AG09309 (cell line): ENCODE data around the gene WASHC2C.
"Not testable (repeated sequence)": the region's sequence is repeated elsewhere in the genome, so short reads cannot be mapped to it uniquely, and the experiment has no call there.

Experiments used
- DNase-seq: peaks from one replicate; pipeline ENCODE4 v3.0.0-alpha.2; 2010; ENCODE audit warnings: low read depth
- H3K4me3 ChIP-seq: 2 replicates; pipeline ENCODE4 v1.5.1; 2011; ENCODE audit warnings: mild to moderate bottlenecking, low read depth, low read length, moderate library complexity; ENCODE audit not compliant: control insufficient read depth
- CTCF ChIP-seq: IDR thresholded peaks from 2 replicates; pipeline ENCODE4 v1.5.1; 2011; ENCODE audit warnings: mild to moderate bottlenecking, low read depth, low read length, inconsistent platforms; ENCODE audit not compliant: insufficient read depth, control insufficient read depth; ENCODE audit errors: missing control alignments

The WASHC2C gene

DNA sequence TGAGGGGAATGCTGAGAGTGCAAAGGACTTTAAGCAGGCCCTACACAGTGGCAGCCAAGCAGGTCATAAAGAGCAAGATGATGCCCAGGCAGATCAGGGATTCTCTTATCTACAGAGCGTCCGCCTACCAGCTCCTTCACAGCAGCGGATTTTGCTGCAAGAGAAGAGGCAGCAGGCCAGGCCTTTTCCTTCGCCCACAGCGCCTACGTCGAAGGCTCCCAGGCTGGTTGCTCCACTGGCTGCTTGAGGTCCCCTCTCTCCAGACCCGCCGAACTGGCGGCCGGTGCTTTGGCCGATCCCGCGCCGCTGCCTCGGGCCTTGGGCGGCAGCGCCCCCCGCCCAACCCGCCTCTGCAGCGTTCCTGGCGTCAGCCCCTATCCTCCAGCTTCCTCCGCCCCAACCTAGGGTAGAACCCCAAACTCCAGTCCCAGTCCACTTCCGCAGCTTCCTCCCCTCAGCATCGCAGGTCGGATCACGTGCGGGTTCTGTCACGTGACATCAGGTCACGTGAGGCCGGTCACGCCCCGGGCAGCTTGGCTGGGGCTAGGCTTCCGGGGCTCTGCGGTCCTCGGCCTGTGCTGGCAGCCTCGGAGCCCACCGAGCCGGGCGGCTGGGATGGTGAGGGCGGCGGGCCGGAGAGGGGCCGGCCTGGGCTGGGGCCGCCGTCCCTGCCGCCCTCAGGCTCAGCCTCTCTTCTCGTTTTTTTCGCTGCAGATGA is at the start of gene WASHC2C:
Gene WASHC2C (plus strand): TSS at position 564 of the 718 bp plus-strand sequence. CDS start 52 bp downstream, at position 616.
- peak; percentile 20 for DNase-seq
- H3K4me3 ChIP-seq = peak within 1 kb of the TSS; percentile 58

DNA sequence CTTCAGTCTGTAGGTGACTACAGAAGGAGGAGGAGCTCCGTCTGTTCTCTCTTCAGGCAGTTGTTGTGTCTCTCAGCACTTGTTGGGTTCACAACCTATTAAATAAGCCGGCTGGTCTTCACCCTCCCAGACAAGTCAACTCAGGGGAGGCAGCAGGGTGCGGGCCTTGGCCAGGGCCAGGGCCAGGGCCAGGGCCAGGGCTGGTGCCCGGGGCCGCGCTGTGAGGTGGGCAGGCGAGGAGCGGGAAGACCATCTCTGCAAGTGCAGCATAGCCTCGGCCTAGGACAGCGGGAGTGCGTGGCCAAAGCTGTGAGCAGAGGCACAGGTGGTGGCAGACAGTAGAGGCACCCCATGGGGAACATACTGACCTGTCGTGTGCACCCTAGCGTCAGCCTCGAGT is 48.6 kb upstream of the WASHC2C start:
- H3K4me3 ChIP-seq, DNase-seq: not testable (repeated sequence)

GRCh38 chr10:45710200-45710796 is 16.8 kb upstream of the WASHC2C start:
- not testable (repeated sequence) for DNase-seq

DNA sequence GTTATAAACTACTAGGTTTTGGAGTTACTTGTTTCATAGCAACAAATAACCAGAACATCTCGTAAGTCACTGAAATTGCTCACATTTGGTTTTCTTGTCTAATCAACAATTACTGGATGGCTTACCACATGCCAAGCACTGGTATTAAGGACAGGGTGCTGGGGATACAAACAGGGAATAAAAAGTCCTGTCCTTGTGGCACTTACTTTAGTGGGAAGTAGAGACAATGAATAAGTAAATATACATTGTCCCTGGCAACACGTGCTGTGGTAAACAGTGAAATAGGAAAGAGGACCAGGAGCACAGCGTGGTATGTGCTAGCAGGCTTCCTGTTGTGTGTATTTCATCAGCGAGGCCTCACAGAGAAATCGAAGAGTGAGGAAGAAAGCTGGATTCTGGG is 15.8 kb upstream of the WASHC2C start:
- not testable (repeated sequence) for H3K4me3 ChIP-seq, DNase-seq

More at GRCh38 chr10:45710200-45710796, 16.8 kb upstream of the WASHC2C start:
- H3K4me3 ChIP-seq = not testable (repeated sequence)

GRCh38 chr10:45717053-45717452 is 10.0 kb upstream of the WASHC2C start:
- DNase-seq, H3K4me3 ChIP-seq: not testable (repeated sequence)

DNA sequence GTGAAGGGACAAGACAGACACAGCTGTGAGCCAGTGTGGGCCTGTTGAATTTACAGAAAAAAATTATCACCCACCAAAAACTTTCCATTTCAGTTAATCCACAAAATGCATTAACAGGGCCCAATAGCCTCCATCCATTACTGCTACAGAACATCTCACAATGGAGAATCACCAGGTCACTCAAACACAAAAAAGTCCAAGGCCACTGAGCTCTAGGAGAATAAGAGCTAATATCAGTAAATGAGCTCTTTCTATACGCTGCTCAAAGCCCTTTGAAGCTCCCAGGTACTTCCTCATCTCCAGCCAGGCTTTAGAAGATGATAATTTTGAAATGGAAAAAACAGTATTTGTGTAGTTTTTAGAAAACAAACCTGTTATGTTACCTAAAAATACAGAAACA is 9.4 kb upstream of the WASHC2C start:
- not testable (repeated sequence) for DNase-seq, H3K4me3 ChIP-seq

DNA sequence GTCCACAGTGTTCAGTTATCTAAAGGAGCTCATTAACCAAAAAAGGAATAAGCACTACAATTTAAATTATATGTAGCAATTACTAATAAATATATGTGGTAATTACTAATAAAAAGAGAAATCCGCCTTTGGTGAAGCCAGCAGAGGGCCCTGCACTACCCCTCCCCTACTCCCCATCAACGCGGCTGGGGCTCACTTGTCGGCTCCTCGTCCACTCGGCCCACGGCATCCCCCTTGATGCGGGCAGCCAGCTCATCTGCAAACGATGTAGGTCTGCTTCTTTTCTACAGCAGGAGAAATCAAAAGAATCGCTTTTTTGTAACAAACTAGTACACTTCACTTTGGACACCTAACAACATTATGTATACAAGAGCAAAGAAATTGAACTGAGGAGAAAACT is 5.6 kb upstream of the WASHC2C start:
- not testable (repeated sequence) for H3K4me3 ChIP-seq, DNase-seq

DNA sequence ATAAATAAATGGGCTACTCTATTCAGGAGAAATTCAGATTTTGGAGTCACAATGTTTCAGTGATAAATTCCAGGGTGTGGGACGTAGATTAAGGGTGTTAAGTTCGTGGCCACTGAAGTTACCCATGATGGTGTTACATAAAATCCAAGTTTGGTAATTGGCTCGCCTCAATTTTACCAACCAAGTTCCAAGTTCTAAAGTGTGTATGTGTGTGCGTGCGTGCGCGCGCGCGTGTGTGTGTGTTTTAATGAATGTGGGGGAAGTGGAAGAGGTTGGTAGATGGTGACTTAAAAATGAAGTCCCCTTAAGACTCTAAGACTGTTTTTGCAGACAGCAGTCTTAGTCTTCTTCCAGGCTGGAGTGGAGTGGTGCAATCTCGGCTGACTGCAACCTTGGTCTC is 3.2 kb upstream of the WASHC2C start:
- not testable (repeated sequence) for H3K4me3 ChIP-seq, DNase-seq

DNA sequence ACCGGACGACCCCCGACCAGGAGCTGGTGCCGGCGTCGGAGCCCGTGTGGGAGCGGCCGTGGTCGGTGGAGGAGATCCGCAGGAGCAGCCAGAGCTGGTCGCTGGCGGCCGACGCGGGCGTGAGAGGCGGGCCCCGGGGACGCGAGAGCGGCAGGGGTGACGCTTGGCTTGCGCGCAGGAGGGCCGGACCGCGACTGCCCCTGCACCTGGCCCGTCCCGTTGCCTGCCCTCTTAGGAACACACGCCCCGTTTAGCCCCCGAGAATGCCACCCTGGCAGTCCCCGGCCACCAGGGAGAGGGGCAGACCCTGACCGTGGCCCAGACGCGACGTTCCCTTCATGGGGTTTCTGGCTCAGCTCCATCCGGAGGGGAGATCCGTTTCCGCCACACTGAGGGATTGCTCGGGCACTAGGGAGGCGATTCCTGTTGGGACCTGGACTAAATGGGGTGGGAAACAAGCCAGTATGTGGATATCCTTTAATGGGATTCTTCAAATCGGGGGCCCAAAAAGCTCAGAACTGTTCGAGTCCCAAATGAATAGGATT is 427 bp downstream of the WASHC2C start:
- H3K4me3 ChIP-seq = peak overlapping the region; percentile 58
- not testable (repeated sequence) for DNase-seq

DNA sequence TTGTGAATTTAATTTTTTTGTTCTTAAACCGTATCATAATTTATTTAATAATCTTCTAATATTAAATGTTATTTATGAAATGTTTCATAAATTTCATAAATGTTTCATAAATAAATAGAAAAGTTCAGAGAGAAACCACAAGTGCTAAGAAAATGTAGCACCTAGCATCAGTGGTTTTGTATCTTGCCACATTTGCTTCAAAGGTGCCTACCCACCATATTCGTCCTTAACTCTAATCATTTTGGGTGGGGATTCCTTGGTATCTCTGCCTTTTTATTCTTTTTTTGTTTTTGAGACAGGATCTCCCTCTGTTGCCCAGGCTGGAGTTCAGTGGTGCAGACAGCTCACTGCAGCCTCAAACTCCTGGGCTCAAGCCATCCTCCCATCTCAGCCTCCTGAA is 7.4 kb downstream of the WASHC2C start:
- DNase-seq, H3K4me3 ChIP-seq: not testable (repeated sequence)

DNA sequence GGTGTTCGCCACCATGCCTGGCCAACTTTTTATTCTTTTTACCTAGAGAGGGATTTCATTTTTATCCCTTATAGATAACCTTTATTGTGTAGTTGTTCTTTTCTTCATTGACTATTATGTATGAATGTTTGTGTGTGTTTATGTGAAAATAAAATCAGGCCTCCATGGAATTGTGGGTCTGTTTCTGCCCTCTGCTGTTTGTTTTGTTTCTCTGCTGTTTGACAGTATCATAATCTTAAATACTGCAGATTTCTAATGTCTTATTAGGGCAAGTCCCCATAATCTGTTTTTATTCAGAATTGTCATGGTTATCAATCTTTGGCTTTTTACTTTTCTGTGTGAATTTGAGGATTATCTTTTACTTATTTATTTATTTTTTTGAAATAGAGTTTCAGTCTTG is 7.8 kb downstream of the WASHC2C start:
- TF ChIP-seq CTCF = peak; percentile 11
- DNase-seq = not testable (repeated sequence)

GRCh38 chr10:45741559-45741958 is 14.5 kb downstream of the WASHC2C start:
- not testable (repeated sequence) for H3K4me3 ChIP-seq, DNase-seq

More for the DNA sequence above, 7.8 kb downstream of the WASHC2C start:
- not testable (repeated sequence) for H3K4me3 ChIP-seq

GRCh38 chr10:45742014-45742413 is 14.9 kb downstream of the WASHC2C start:
- H3K4me3 ChIP-seq, DNase-seq: not testable (repeated sequence)

- H3K4me3 ChIP-seq, DNase-seq: not testable (repeated sequence)
Observed at GRCh38 chr10:45751141-45751540, 24.1 kb downstream of the WASHC2C start.

GRCh38 chr10:45752210-45752609 is 25.1 kb downstream of the WASHC2C start:
- not testable (repeated sequence) for H3K4me3 ChIP-seq, DNase-seq

DNA sequence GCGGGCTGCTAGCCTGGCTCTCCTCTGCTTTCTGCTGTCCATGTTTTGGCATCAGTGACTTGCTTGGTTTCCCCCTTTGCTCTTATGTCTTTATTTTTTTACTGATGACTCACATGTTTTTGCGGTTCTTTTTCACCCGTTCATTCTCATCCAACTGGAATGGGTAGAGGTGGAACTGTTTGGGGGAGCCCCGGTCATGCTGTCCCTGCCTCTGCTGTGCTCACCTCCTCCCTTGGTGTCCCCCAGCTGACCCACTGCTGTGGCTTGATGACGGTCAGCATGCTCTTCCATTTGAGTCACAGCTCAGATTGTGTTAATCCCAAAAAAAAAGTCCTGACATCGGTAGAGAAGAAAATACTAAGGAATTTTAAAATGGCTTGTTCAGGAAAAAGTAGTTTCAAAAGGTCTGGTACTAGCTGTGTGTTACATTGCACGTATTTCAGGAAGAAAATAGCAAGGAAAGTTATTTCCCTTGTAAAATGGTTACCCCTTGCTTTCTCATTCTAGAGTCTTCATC is 27.0 kb downstream of the WASHC2C start:
- DNase-seq = peak; percentile 0
- H3K4me3 ChIP-seq = not testable (repeated sequence)

DNA sequence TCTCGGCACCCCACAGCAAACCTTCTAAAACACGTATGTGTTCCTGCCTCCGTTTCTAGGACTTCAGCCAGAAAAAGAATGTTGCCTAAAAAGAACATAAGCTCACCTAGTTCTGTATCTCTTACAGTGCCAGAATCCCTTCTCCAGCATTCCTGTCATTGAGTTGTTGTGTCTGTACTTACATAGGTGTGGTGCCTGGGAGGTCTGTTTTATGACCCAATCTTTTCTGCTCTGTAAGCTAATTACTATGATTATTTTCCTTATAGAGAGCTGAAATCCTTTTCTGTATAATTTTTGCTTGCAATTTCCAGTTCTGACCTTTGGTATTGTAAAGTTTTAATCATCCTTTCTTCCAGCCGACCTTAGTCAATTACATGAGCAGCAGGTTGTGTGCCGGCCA is 28.0 kb downstream of the WASHC2C start:
- not testable (repeated sequence) for DNase-seq, H3K4me3 ChIP-seq

GRCh38 chr10:45756065-45756464 is 29.0 kb downstream of the WASHC2C start:
- not testable (repeated sequence) for DNase-seq, H3K4me3 ChIP-seq
